Breast epithelium (tissue), 4 donors: ENCODE measurements around the gene KRT26. TPM values are rescaled to one million over a fixed set of nuclear protein-coding genes. Genes with fewer than 3 reads are reported as not detected.

Experiments
- DNase-seq, 2 donors: peaks; one replicate each; pipeline ENCODE4 v3.0.0-alpha.2; 2019; ENCODE audit warnings: low spot score in 2 of 2
- H3K27ac ChIP-seq, 2 donors: fragments of 200-600 bp; sonication (generic) in 1 of 2; one replicate each; pipeline ENCODE4 v1.5.1; 2016 to 2019; ENCODE audit warnings: mild to moderate bottlenecking in 1 of 2
- H3K27me3 ChIP-seq, 2 donors: fragments of 200-600 bp; sonication (generic) in 1 of 2; one replicate each; pipeline versions ENCODE4 v1.5.1 to v1.6.0; 2017 to 2019; ENCODE audit warnings: control low read depth in 1 of 2, mild to moderate bottlenecking in 1 of 2
- H3K36me3 ChIP-seq: fragments of 200-600 bp; one replicate; pipeline ENCODE4 v1.5.1; 2019
- H3K4me1 ChIP-seq, 2 donors: fragments of 200-600 bp; sonication (generic); one replicate each; pipeline ENCODE4 v1.5.1; 2016 to 2019; ENCODE audit warnings: control low read depth in 1 of 2
- H3K4me3 ChIP-seq, 3 donors: fragments of 200-600 bp; sonication (generic); 1 replicate in 2 of 3; 2 replicates in 1 of 3; pipeline ENCODE4 v1.5.1; 2016 to 2019; ENCODE audit warnings: mild to moderate bottlenecking in 3 of 3, moderate library complexity in 2 of 3
- H3K9me3 ChIP-seq, 2 donors: fragments of 200-600 bp; sonication (generic) in 1 of 2; one replicate each; pipeline ENCODE4 v1.5.1; 2016 to 2019; ENCODE audit warnings: control low read depth in 1 of 2
- CTCF ChIP-seq, 3 donors: fragments of 450-650 bp; IDR thresholded peaks; one replicate each; pipeline ENCODE4 v1.5.1; 2016 to 2017; ENCODE audit warnings: antibody characterized with exemption in 3 of 3, mild to moderate bottlenecking in 3 of 3, moderate library complexity in 3 of 3
- POLR2A ChIP-seq: fragments of 450-650 bp; IDR thresholded peaks from one replicate; pipeline ENCODE4 v1.6.1; 2016; ENCODE audit warnings: antibody characterized with exemption, mild to moderate bottlenecking, moderate library complexity
- POLR2AphosphoS5 ChIP-seq, 3 donors: sonication (generic); formaldehyde crosslinking; IDR thresholded peaks; one replicate each; pipeline ENCODE4 v1.6.1; 2017; ENCODE audit warnings: antibody characterized with exemption in 3 of 3
- intact Hi-C: fragments of 100-400 bp; cut with DNase I; formaldehyde crosslinking; loops from one replicate; pipeline ENCODE4 v1.15.1; 2023; ENCODE audit warnings: low total_unique reads
- total RNA-seq, 3 donors: library from RNA; depleted of rRNA; stranded (reverse); fragments of >200 nt; gene quantifications; one replicate each; pipeline ENCODE4 v1.1.0, GENCODE V29; 2016

Gene KRT26
- total RNA-seq, 3 donors from 2014 or later = not detected

GRCh38 chr17:40799859-40800258 is 27.9 kb upstream of the KRT26 start, which contains the start of gene KRT28:
TSS of gene KRT28 (minus strand) at chr17:40799959. CDS start at chr17:40799893, 66 bp downstream.
- TF ChIP-seq CTCF (IDR thresholded peaks at IDR 0.05) = no peak
- TF ChIP-seq POLR2A = no peak
- no peak for TF ChIP-seq POLR2AphosphoS5 (IDR thresholded peaks at IDR 0.05)
- peaks cover 0 to 8% of the 10 kb centered on the region in 2 donors for H3K27me3 ChIP-seq
- H3K4me3 ChIP-seq = no peak within 1 kb of the TSS
- no peaks in the 10 kb centered on the region for H3K36me3 ChIP-seq
- DNase-seq = no peak
- H3K9me3 ChIP-seq = no peaks in the 10 kb centered on the region
- intact Hi-C loops = no loop called here
- H3K27ac ChIP-seq = no peak within 1 kb of the TSS
- no peaks in the 10 kb centered on the region for H3K4me1 ChIP-seq

DNA sequence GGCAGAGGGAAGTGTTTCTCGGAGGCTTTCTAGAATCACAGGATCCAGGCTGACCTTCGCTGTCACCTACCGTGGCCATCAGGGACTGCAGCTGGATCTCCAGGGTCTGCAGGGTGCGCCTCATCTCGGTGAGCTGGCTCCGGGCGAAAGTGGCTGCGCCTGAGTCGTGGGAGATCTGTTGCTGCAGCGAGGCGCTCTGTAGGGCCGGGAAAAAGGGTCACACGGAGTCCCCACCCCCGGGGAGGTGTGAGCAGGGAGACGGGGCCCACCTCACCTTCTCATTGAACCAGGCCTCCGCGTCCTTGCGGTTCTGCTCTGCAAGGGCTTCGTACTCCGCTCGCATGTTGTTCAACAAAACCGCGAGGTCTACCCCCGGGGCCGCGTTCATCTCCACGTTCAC is 24.8 kb upstream of the KRT26 start:
- no peak for DNase-seq
- Histone ChIP-seq H3K27ac (no peak overlapping the region), H3K27me3 (peaks cover 0 to 8% of the 10 kb centered on the region in 2 donors), H3K4me3 (no peak overlapping the region), H3K36me3 (no peaks in the 10 kb centered on the region), H3K9me3 (no peaks in the 10 kb centered on the region), H3K4me1 (no peaks in the 10 kb centered on the region)
- TF ChIP-seq POLR2A (no peak), POLR2AphosphoS5 (IDR thresholded peaks at IDR 0.05) (no peak), CTCF (IDR thresholded peaks at IDR 0.05) (no peak)
- intact Hi-C loops = no loop called here

- DNase-seq = no peak
- TF ChIP-seq POLR2A = no peak
- no peak for TF ChIP-seq CTCF (IDR thresholded peaks at IDR 0.05)
- TF ChIP-seq POLR2AphosphoS5 (IDR thresholded peaks at IDR 0.05) = no peak
- Histone ChIP-seq H3K4me1 (no peaks in the 10 kb centered on the region), H3K9me3 (no peaks in the 10 kb centered on the region), H3K4me3 (no peak overlapping the region), H3K36me3 (no peaks in the 10 kb centered on the region), H3K27ac (no peak overlapping the region), H3K27me3 (peaks cover 0 to 8% of the 10 kb centered on the region in 2 donors)
- intact Hi-C loops = no loop called here
Measured at GRCh38 chr17:40795019-40795667, 23.1 kb upstream of the KRT26 start.

- peaks cover 0 to 4% of the 10 kb centered on the region in 2 donors for H3K27me3 ChIP-seq
Measured at GRCh38 chr17:40794466-40794865, 22.5 kb upstream of the KRT26 start.

More at GRCh38 chr17:40794466-40794865, 22.5 kb upstream of the KRT26 start:
- intact Hi-C loops = no loop called here
- no peak overlapping the region for H3K4me3 ChIP-seq
- TF ChIP-seq POLR2AphosphoS5 (IDR thresholded peaks at IDR 0.05) (no peak), CTCF (IDR thresholded peaks at IDR 0.05) (no peak), POLR2A (no peak)
- H3K27ac ChIP-seq = no peak overlapping the region
- H3K9me3 ChIP-seq = no peaks in the 10 kb centered on the region
- H3K4me1 ChIP-seq = no peaks in the 10 kb centered on the region
- DNase-seq = no peak
- no peaks in the 10 kb centered on the region for H3K36me3 ChIP-seq
